ENCODE results near the gene ACE2.

ACE2 gene

DNA sequence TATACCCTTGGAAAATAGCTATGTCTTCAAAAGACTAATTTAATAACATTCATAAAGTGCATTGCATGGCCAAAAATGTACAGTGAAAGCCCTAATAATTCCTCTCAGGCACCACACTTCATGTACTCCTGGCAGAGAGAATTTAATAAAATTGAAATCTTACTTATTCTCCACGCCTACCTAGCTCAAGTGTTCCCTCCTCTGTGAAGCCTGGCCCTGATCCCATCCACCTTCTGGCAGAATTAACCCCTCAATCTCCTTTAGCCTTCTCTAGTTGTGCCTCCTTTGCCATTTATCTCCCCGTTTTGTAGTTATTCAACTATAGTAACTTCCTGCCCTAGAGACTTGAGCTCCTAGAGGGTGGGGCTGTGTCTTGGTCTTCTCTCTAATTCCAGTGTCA, 26.7 kb downstream of the ACE2 start:
- DNase-seq (ENCODE audit: low spot score) = no peak

- no peak for DNase-seq (ENCODE audit: low spot score)
Observed at GRCh38 chrX:15570145-15570544, 30.6 kb downstream of the ACE2 start.

GRCh38 chrX:15567886-15568616, 32.7 kb downstream of the ACE2 start:
- no peak for DNase-seq (ENCODE audit: low spot score)

GRCh38 chrX:15567267-15567666, 33.5 kb downstream of the ACE2 start:
- no peak for DNase-seq (ENCODE audit: low spot score)

DNA sequence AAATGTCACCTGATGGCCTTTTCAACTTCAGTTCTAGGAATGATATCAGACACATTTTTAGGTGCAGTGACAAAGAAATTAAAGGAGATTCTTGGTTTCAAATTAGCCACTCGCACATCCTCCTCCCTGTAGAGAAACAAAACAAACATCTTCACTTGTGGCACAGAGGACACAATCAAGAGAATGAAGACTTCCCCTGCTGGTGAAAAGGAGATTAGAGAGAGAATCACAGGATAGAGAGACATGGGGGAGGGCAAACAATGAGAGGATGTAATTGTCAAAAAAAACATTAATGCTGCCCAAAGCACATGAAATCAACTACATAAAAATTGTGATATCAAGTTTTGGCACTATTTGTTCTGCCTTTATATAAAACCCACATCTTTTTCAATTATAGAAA, 34.5 kb downstream of the ACE2 start:
- DNase-seq (ENCODE audit: low spot score) = no peak

- peak; percentile 49 for DNase-seq (ENCODE audit: low spot score)
Observed at GRCh38 chrX:15564981-15565579, 35.7 kb downstream of the ACE2 start.

DNA sequence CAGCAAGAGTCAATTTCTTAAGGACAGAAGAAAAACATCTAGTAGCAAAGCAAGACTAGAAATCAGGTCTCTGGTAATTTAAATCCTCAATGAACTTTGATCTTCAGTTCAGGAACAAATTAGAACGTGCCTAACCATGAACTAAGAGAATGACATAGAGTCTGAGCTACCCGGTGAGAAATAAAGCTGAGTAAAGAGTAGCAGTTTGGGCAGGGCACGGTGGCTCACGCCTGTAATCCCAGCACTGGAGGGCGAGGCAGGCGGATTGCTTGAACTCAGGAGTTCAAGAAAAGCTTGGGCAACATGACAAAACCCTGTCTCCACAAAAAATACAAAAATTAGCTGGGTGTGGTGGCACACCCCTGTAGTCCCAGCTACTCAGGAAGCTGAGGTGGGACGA, 37.7 kb downstream of the ACE2 start:
- no peak for DNase-seq (ENCODE audit: low spot score)

DNA sequence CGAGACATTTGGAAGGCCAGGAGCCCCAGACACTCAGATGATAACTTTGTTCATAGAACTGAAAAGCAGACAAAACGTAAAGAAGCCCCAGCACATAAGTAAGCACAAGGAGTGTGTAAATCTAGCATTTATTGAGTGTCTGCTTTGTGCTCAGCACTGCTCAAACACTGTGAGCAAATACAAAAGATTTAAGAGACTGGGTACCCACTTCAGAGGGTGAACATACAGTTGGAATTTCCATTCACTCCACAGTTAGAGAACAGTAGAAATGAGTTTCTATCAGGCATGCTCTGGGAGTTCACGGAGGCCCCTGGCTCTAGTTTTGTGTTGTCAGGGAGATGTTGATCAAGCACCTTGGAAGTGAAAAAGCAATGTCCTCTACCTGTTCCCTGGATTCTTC, 39.8 kb downstream of the ACE2 start:
- DNase-seq (ENCODE audit: low spot score) = no peak

GRCh38 chrX:15559227-15559626, 41.5 kb downstream of the ACE2 start:
- no peak for DNase-seq (ENCODE audit: low spot score)

- DNase-seq (ENCODE audit: low spot score) = no peak
Observed at GRCh38 chrX:15549189-15550012, 51.4 kb downstream of the ACE2 start.

GRCh38 chrX:15547356-15547755, 53.4 kb downstream of the ACE2 start:
- DNase-seq (ENCODE audit: low spot score) = no peak

GRCh38 chrX:15546745-15547144, 54.0 kb downstream of the ACE2 start:
- no peak for DNase-seq (ENCODE audit: low spot score)

- no peak for DNase-seq (ENCODE audit: low spot score)
Observed at GRCh38 chrX:15530318-15530717, 70.4 kb downstream of the ACE2 start.

DNA sequence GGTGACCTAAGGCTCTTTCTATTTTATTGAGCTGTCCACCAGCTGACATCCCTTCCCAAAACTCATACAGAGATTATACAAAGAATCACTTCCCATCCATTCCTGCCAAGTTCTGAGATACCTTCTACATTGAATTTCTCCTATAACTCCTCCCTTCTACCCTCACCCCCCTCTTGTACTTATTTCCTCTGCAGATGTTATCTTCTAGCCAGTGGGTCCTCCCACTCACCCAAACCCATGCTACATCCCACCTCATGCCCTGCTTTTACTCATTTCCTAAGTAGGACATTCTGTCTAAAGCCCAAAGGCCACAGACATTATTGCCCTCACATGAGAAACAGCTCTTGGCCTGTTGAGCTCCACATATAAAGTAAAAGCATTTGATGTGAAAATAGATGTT, 71.6 kb downstream of the ACE2 start:
- DNase-seq (ENCODE audit: low spot score) = no peak

GRCh38 chrX:15525664-15526416, 74.9 kb downstream of the ACE2 start:
- no peak for DNase-seq (ENCODE audit: low spot score)

- no peak for DNase-seq (ENCODE audit: low spot score)
Observed at GRCh38 chrX:15524417-15524816, 76.3 kb downstream of the ACE2 start.

- DNase-seq (ENCODE audit: low spot score) = no peak
Observed at GRCh38 chrX:15523088-15523487, 77.7 kb downstream of the ACE2 start.

GRCh38 chrX:15522464-15522863, 78.3 kb downstream of the ACE2 start:
- DNase-seq (ENCODE audit: low spot score) = no peak

DNA sequence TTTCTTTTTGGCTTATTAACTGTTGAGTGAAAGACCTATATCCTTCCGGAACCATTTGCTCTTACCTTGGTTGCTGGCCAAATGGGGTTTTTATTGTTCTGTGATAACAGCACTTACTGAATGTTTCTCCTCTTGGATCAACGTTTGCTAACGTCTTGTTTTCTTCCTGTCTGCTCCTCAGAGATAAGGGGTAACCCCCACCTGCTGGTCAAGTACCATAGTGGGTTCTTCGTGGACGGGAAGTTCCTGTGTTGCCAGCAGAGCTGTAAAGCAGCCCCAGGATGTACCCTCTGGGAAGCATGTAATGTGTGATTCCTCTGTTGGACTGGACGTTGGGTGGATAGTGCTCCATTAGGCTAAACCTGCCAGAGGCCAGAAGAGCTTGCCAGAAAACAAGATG, 84.8 kb downstream of the ACE2 start:
- DNase-seq (ENCODE audit: low spot score) = no peak

- no peak for DNase-seq (ENCODE audit: low spot score)
Observed at GRCh38 chrX:15514279-15514678, 86.5 kb downstream of the ACE2 start.

- no peak for DNase-seq (ENCODE audit: low spot score)
Observed at GRCh38 chrX:15512401-15512965, 88.3 kb downstream of the ACE2 start.

DNA sequence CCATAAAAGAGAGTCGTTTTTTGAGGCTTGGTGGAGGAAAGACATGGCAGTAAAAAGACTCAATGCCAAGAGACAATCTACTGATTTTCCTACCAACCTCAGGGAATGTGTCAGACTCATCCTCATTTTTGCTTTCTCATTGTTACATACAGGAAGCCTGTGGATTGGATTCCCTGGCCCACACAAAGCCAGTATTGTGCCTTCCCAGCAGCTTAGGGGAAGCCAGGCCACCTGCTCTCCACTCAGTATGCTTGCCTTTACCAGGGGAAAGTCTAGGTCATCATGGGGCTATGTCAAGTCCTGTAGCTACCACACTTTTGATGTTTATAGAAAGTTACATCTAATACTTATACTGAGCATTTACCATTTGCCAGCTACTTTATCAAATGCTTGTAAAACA, 89.2 kb downstream of the ACE2 start:
- DNase-seq (ENCODE audit: low spot score) = no peak

Data from AG08395 (cell line).